ENCODE data around the gene JAK3. TPM values are rescaled to one million over a fixed set of nuclear protein-coding genes. Genes with fewer than 3 reads are reported as not detected.

The JAK3 gene
- total and polyA plus RNA-seq, 2 of the 4 experiments (the other 2 are of a cell fraction): 0.36 to 1.5 TPM

DNA sequence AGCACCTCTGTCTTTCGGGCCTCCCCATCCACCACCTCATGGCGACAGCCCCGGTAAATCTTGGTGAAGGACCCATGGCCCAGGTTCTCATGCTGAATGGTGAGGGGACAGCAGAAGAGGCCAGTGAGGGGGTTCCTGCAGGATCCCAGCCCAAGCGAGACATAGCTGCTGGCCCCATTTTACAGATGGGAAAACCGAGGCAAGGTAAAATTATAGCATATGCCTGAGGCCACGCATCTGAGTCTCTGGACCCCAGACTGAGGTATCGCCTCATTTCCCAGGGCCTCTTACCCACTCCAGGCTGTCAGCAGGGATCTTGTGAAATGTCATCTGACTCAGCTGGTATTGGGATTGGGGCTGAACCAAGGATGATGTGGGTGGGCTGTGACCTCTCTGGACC lies 9.8 kb downstream of the JAK3 start:
- intact Hi-C loops (cut with micrococcal nuclease): no loop called here
- CTCF ChIA-PET: no interaction called here

More for the DNA sequence above, 9.8 kb downstream of the JAK3 start:
- no peak overlapping the region for H3K14ac ChIP-seq (replicated peaks; ENCODE audit: low read depth, low read length)
- DNase-seq: no peak
- no peak overlapping the region for H2BK20ac ChIP-seq (ENCODE audit: low read depth, low read length)
- no peaks in the 10 kb centered on the region for H3K36me3 ChIP-seq (ENCODE audit: control insufficient read depth, insufficient read depth, low read length)
- no peaks in the 10 kb centered on the region for H4K20me1 ChIP-seq (ENCODE audit: insufficient read depth, low read length)
- no peaks in the 10 kb centered on the region for H3K9me1 ChIP-seq (ENCODE audit: insufficient read depth, low read length)
- H2AK5ac ChIP-seq (ENCODE audit: low read depth, low read length): no peak overlapping the region
- H2AK9ac ChIP-seq (replicated peaks; ENCODE audit: low read depth, low read length, poor library complexity): no peak overlapping the region
- TF ChIP-seq NFE2L2 (IDR thresholded peaks at IDR 0.05; ENCODE audit: low read depth, low read length) (no peak), POLR2A (IDR thresholded peaks at IDR 0.05; ENCODE audit: low read depth, low read length) (no peak), FOS (IDR thresholded peaks at IDR 0.05; ENCODE audit: low read depth, low read length) (no peak), CTCF (conservative IDR thresholded peaks at IDR 0.05; ENCODE audit: low read depth, low read length) (no peak), RCOR1 (IDR thresholded peaks at IDR 0.05; ENCODE audit: insufficient replicate concordance, low read length) (no peak), RFX5 (IDR thresholded peaks at IDR 0.05; ENCODE audit: low read depth, low read length) (no peak), MAZ (IDR thresholded peaks at IDR 0.05; ENCODE audit: borderline replicate concordance, low read depth, low read length) (no peak), MAFK (IDR thresholded peaks at IDR 0.05; ENCODE audit: low read depth, low read length) (no peak), ELK1 (IDR thresholded peaks at IDR 0.05; ENCODE audit: borderline replicate concordance, low read depth, low read length) (no peak), CEBPB (IDR thresholded peaks at IDR 0.05; ENCODE audit: low read depth, low read length) (no peak), RAD21 (IDR thresholded peaks at IDR 0.05; ENCODE audit: low read length) (no peak), BHLHE40 (IDR thresholded peaks at IDR 0.05; ENCODE audit: low read depth, low read length) (no peak), CHD1 (IDR thresholded peaks at IDR 0.05; ENCODE audit: low read depth, low read length) (no peak), SMC3 (IDR thresholded peaks at IDR 0.05; ENCODE audit: low read depth, low read length) (no peak)
- no peak overlapping the region for H3K9ac ChIP-seq (ENCODE audit: low read depth, low read length)
- no peak overlapping the region for H4K91ac ChIP-seq (ENCODE audit: insufficient read depth, low read depth, low read length)
- no peak overlapping the region for H3K23ac ChIP-seq (ENCODE audit: low read depth, low read length)
- H3K4me3 ChIP-seq (ENCODE audit: insufficient read depth, low read depth, low read length): no peak overlapping the region
- POLR2A ChIA-PET (ENCODE audit: unreplicated experiment): no interaction called here
- no peak overlapping the region for H3K4me2 ChIP-seq (ENCODE audit: low read depth, low read length)
- no peaks in the 10 kb centered on the region for H3K9me3 ChIP-seq (ENCODE audit: control insufficient read depth, insufficient read depth, low read length)
- no peak overlapping the region for H4K8ac ChIP-seq (ENCODE audit: low read depth in 2 of 2, low read length in 2 of 2)
- H3K79me1 ChIP-seq (ENCODE audit: low read depth in 1 of 2, low read length in 2 of 2): no peaks in the 10 kb centered on the region
- no peak overlapping the region for H2BK15ac ChIP-seq (ENCODE audit: low read depth, low read length)
- no peak overlapping the region for H3K18ac ChIP-seq (ENCODE audit: low read depth, low read length)
- dilution Hi-C loops (cut with HindIII; ENCODE audit: low sequenced_read_pairs, unreplicated experiment): no loop called here
- H2BK120ac ChIP-seq (ENCODE audit: low read depth, low read length): no peak overlapping the region
- WGBS, 2 experiments (ENCODE audit: extremely low coverage in 2 of 2, insufficient read length in 1 of 2): 86% methylated on average over 3 of the region's 7 CpGs; no CpG with 5 or more reads in 1 of the 2 experiments
- H3K4me1 ChIP-seq (ENCODE audit: control insufficient read depth, insufficient read depth, low read length): peaks cover 4% of the 10 kb centered on the region
- H3K27ac ChIP-seq (ENCODE audit: insufficient read depth, low read length): no peak overlapping the region
- H4K5ac ChIP-seq (ENCODE audit: low read depth, low read length): no peak overlapping the region
- no peak overlapping the region for H3K56ac ChIP-seq (ENCODE audit: extremely low read depth, insufficient read depth, low read length)
- H3K27me3 ChIP-seq (ENCODE audit: control insufficient read depth, insufficient read depth, low read length): peaks cover 28% of the 10 kb centered on the region
- no peak for ATAC-seq (ENCODE audit: low read depth)
- no peak overlapping the region for H2BK5ac ChIP-seq (ENCODE audit: low read depth, low read length, poor library complexity, severe bottlenecking)
- H2AFZ ChIP-seq (replicated peaks; ENCODE audit: low read length, poor library complexity): no peak overlapping the region
- in situ Hi-C loops (cut with MboI; ENCODE audit: low sequenced_read_pairs): no loop called here
- no TSS peak for BruUV-seq (replicated peaks)
- H3K4ac ChIP-seq (ENCODE audit: low read depth, low read length): no peak overlapping the region
